Measurements from ENCODE around the gene KCNJ14. TPM values are rescaled to one million over a fixed set of nuclear protein-coding genes. Genes with fewer than 3 reads are reported as not detected.

KCNJ14 gene
- total and polyA plus RNA-seq, 2 experiments from 2014 or later = 0.81 to 0.94 TPM

DNA sequence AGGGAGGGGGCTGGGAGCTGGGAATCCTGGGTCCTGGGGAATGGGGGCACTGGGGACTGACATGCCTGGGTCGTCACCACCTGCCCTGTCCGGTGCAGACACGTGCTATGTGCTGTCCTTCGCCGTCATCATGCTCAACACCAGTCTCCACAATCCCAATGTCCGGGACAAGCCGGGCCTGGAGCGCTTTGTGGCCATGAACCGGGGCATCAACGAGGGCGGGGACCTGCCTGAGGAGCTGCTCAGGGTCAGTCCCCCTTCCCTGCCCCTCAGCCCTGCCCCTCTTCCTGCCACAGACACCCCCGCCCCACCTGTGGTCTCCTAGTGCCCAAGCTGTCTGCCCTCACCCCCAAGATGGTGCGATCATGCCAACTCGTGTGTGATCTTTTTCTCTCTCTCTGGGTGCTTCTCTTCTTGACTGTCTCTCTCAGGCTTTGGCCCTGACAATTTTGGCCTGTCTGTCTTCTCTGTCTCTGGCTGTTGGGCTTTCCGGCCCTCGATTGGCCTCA, 18.8 kb downstream of the KCNJ14 start:
- peaks cover 48% of the 10 kb centered on the region for H3K36me3 ChIP-seq (ENCODE audit: insufficient read depth)

More for the DNA sequence above, 18.8 kb downstream of the KCNJ14 start:
- Histone ChIP-seq H3F3A (replicated peaks; ENCODE audit: low read depth) (peaks cover 22% of the 10 kb centered on the region; the same call in 1 of the 2 replicates), H3K79me2 (replicated peaks; ENCODE audit: insufficient read depth) (peaks cover 13% of the 10 kb centered on the region), H3K27ac (ENCODE audit: low read depth) (no peak overlapping the region), H3K9me2 (ENCODE audit: insufficient read depth) (no peaks in the 10 kb centered on the region), H3K4me2 (no peak overlapping the region), H4K20me1 (replicated peaks; ENCODE audit: insufficient read depth) (peaks cover 17% of the 10 kb centered on the region), H3K4me3 (no peak overlapping the region), H3K27me3 (ENCODE audit: insufficient read depth) (no peaks in the 10 kb centered on the region), H2AFZ (no peak overlapping the region), H3K4me1 (ENCODE audit: insufficient read depth) (peaks cover 4% of the 10 kb centered on the region; the same call in 1 of the 2 replicates)
- Mint-ChIP-seq H3K36me3 (ENCODE audit: low read depth) (peaks cover 78% of the 10 kb centered on the region), H3K4me3 (no peak overlapping the region; the same call in 2 of the 3 replicates), H3K9me3 (no peaks in the 10 kb centered on the region), H3K27me3 (ENCODE audit: insufficient read depth, low read depth, poor library complexity) (peaks cover 18% of the 10 kb centered on the region), H3K4me1 (peaks cover 12% of the 10 kb centered on the region), H3K27ac (no peak overlapping the region)
- no peak for TF ChIP-seq ZNF114 (CRISPR knock-in tag; IDR thresholded peaks at IDR 0.05)
- TF ChIP-seq STAT1 (IDR thresholded peaks at IDR 0.05; ENCODE audit: unreplicated experiment) = no peak
- TF ChIP-seq, protein P1, sequence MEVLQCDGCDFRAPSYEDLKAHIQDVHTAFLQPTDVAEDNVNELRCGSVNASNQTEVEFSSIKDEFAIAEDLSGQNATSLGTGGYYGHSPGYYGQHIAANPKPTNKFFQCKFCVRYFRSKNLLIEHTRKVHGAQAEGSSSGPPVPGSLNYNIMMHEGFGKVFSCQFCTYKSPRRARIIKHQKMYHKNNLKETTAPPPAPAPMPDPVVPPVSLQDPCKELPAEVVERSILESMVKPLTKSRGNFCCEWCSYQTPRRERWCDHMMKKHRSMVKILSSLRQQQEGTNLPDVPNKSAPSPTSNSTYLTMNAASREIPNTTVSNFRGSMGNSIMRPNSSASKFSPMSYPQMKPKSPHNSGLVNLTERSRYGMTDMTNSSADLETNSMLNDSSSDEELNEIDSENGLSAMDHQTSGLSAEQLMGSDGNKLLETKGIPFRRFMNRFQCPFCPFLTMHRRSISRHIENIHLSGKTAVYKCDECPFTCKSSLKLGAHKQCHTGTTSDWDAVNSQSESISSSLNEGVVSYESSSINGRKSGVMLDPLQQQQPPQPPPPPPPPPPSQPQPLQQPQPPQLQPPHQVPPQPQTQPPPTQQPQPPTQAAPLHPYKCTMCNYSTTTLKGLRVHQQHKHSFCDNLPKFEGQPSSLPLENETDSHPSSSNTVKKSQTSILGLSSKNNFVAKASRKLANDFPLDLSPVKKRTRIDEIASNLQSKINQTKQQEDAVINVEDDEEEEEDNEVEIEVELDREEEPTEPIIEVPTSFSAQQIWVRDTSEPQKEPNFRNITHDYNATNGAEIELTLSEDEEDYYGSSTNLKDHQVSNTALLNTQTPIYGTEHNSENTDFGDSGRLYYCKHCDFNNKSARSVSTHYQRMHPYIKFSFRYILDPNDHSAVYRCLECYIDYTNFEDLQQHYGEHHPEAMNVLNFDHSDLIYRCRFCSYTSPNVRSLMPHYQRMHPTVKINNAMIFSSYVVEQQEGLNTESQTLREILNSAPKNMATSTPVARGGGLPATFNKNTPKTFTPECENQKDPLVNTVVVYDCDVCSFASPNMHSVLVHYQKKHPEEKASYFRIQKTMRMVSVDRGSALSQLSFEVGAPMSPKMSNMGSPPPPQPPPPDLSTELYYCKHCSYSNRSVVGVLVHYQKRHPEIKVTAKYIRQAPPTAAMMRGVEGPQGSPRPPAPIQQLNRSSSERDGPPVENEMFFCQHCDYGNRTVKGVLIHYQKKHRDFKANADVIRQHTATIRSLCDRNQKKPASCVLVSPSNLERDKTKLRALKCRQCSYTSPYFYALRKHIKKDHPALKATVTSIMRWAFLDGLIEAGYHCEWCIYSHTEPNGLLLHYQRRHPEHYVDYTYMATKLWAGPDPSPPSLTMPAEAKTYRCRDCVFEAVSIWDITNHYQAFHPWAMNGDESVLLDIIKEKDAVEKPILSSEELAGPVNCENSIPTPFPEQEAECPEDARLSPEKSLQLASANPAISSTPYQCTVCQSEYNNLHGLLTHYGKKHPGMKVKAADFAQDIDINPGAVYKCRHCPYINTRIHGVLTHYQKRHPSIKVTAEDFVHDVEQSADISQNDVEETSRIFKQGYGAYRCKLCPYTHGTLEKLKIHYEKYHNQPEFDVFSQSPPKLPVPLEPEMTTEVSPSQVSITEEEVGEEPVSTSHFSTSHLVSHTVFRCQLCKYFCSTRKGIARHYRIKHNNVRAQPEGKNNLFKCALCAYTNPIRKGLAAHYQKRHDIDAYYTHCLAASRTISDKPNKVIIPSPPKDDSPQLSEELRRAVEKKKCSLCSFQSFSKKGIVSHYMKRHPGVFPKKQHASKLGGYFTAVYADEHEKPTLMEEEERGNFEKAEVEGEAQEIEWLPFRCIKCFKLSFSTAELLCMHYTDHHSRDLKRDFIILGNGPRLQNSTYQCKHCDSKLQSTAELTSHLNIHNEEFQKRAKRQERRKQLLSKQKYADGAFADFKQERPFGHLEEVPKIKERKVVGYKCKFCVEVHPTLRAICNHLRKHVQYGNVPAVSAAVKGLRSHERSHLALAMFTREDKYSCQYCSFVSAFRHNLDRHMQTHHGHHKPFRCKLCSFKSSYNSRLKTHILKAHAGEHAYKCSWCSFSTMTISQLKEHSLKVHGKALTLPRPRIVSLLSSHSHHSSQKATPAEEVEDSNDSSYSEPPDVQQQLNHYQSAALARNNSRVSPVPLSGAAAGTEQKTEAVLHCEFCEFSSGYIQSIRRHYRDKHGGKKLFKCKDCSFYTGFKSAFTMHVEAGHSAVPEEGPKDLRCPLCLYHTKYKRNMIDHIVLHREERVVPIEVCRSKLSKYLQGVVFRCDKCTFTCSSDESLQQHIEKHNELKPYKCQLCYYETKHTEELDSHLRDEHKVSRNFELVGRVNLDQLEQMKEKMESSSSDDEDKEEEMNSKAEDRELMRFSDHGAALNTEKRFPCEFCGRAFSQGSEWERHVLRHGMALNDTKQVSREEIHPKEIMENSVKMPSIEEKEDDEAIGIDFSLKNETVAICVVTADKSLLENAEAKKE (CRISPR knock-in tag; IDR thresholded peaks at IDR 0.05) = no peak
- TF ChIP-seq NANOG (IDR thresholded peaks at IDR 0.05; ENCODE audit: borderline replicate concordance) = no peak
- TF ChIP-seq EZH2phosphoT487 (IDR thresholded peaks at IDR 0.05; ENCODE audit: unreplicated experiment) = no peak
- TF ChIP-seq EZH2 (IDR thresholded peaks at IDR 0.05; ENCODE audit: low read depth, unreplicated experiment) = no peak
- no peak for TF ChIP-seq JUNB (IDR thresholded peaks at IDR 0.05; ENCODE audit: unreplicated experiment)
- no peak for ATAC-seq
- DNase-seq (ENCODE audit: low spot score) = no peak

Measured in GM23338 (cell line).